ENCODE measurements around the gene NDUFB7. TPM values are rescaled to one million over a fixed set of nuclear protein-coding genes. Genes with fewer than 3 reads are reported as not detected.

Gene NDUFB7
- total RNA-seq, result 169 TPM

GRCh38 chr19:14571695-14572490 is at the start of gene NDUFB7:
NDUFB7 (minus strand) TSS chr19:14572066; CDS start chr19:14572000, 66 bp downstream.

GRCh38 chr19:14582894-14583340 is 11.1 kb upstream of the NDUFB7 start, which contains the start of gene CLEC17A:
CLEC17A (plus strand) TSS chr19:14583084; CDS start chr19:14583161, 77 bp downstream.

GRCh38 chr19:14529254-14530004 is 42.4 kb downstream of the NDUFB7 start, which contains the start of gene TECR:
TECR (plus strand) TSS chr19:14529594; CDS start chr19:14529697, 103 bp downstream.

GRCh38 chr19:14517840-14518505 is 53.9 kb downstream of the NDUFB7 start, which contains the start of gene DNAJB1:
DNAJB1 (minus strand) TSS chr19:14518397; CDS start chr19:14518349, 48 bp downstream.

Small RNAs within 50 kb of the gene (small RNA-seq; reads per million reads assigned to genes)
- gene RN7SL842P, result not detected

Other genes starting within 250 kb of the NDUFB7 start
- gene ADGRE5, start 190.6 kb downstream of the NDUFB7 start, total RNA-seq, result 2.3 TPM
- 32.1 TPM for gene DDX39A, start 152.7 kb downstream of the NDUFB7 start, total RNA-seq
- gene PKN1, start 138.8 kb downstream of the NDUFB7 start, total RNA-seq, result 69.9 TPM
- gene PTGER1, start 96.7 kb downstream of the NDUFB7 start, total RNA-seq, result 0.69 TPM
- 45.0 TPM for gene GIPC1, start 75.9 kb downstream of the NDUFB7 start, total RNA-seq
- 49.4 TPM for gene DNAJB1, start 53.7 kb downstream of the NDUFB7 start, total RNA-seq
- 22.8 TPM for gene TECR, start 42.5 kb downstream of the NDUFB7 start, total RNA-seq
- gene CLEC17A, start 11.0 kb upstream of the NDUFB7 start, total RNA-seq, result 0.46 TPM
- gene ADGRE3, start 102.8 kb upstream of the NDUFB7 start, total RNA-seq, result not detected
- gene ZNF333, start 118.0 kb upstream of the NDUFB7 start, total RNA-seq, result 30.0 TPM
- under 0.01 TPM for gene ADGRE2, start 206.5 kb upstream of the NDUFB7 start, total RNA-seq

Measured in diencephalon (tissue), 1 donor.